SKM-1 (cell line): ENCODE measurements around the gene ADCK2.
"Not testable (repeated sequence)": the region's sequence is repeated elsewhere in the genome, so short reads cannot be mapped to it uniquely, and the experiment has no call there.

ENCODE experiments used
- DNase-seq: peaks from one replicate; lab custom pipeline; 2025; ENCODE audit not compliant: unreplicated experiment; lab: John Stamatoyannopoulos, UW

ADCK2 gene

GRCh38 chr7:140673774-140674155 is 1.0 kb downstream of the ADCK2 start:
- DNase-seq, result no peak

GRCh38 chr7:140674356-140674800 is 1.6 kb downstream of the ADCK2 start:
- no peak for DNase-seq

GRCh38 chr7:140674899-140675701 is 2.4 kb downstream of the ADCK2 start:
- DNase-seq, result peak; percentile 33

GRCh38 chr7:140675726-140676125 is 3.0 kb downstream of the ADCK2 start:
- DNase-seq, result no peak

- DNase-seq, result no peak
Observed at GRCh38 chr7:140676306-140676705, 3.6 kb downstream of the ADCK2 start.

- DNase-seq, result not testable (repeated sequence)
Observed at GRCh38 chr7:140676956-140677355, 4.2 kb downstream of the ADCK2 start.

GRCh38 chr7:140677496-140677895 is 4.8 kb downstream of the ADCK2 start:
- DNase-seq, result no peak

GRCh38 chr7:140678081-140678815 is 5.5 kb downstream of the ADCK2 start:
- no peak for DNase-seq

- no peak for DNase-seq
Observed at GRCh38 chr7:140678816-140679130, 6.0 kb downstream of the ADCK2 start.

- no peak for DNase-seq
Observed at GRCh38 chr7:140679186-140679585, 6.4 kb downstream of the ADCK2 start.

- no peak for DNase-seq
Observed at GRCh38 chr7:140680886-140681285, 8.1 kb downstream of the ADCK2 start.

- DNase-seq, result no peak
Observed at GRCh38 chr7:140681766-140682165, 9.0 kb downstream of the ADCK2 start.

GRCh38 chr7:140683657-140684056 is 10.9 kb downstream of the ADCK2 start:
- DNase-seq, result no peak

- DNase-seq, result no peak
Observed at GRCh38 chr7:140684066-140684950, 11.6 kb downstream of the ADCK2 start.

GRCh38 chr7:140685407-140686087 is 12.8 kb downstream of the ADCK2 start:
- DNase-seq, result no peak

GRCh38 chr7:140686921-140687320 is 14.2 kb downstream of the ADCK2 start:
- no peak for DNase-seq

GRCh38 chr7:140688341-140688740 is 15.6 kb downstream of the ADCK2 start:
- no peak for DNase-seq

GRCh38 chr7:140689199-140690152 is 16.7 kb downstream of the ADCK2 start:
- no peak for DNase-seq

- DNase-seq, result no peak
Observed at GRCh38 chr7:140691376-140692045, 18.8 kb downstream of the ADCK2 start.
